Measurements from ENCODE around the gene TMX3.

The TMX3 gene

GRCh38 chr18:68714712-68715496 lies at the start of gene TMX3:
TMX3 (minus strand) TSS chr18:68715108; CDS start chr18:68714981, 127 bp downstream.
- Histone ChIP-seq H3K36me3 (ENCODE audit: control insufficient read depth, insufficient read depth, low read length) (peaks cover 32% of the 10 kb centered on the region), H3K9ac (ENCODE audit: low read depth, low read length) (peak within 1 kb of the TSS; percentile 68), H3K27me3 (ENCODE audit: control insufficient read depth, insufficient read depth, low read length) (no peaks in the 10 kb centered on the region), H3K27ac (ENCODE audit: low read depth, low read length) (peak within 1 kb of the TSS; percentile 82), H3K9me3 (ENCODE audit: control insufficient read depth, insufficient read depth, low read length) (no peaks in the 10 kb centered on the region), H3K4me3 (ENCODE audit: low read depth, low read length) (peak within 1 kb of the TSS; percentile 81), H3K4me1 (ENCODE audit: control insufficient read depth, insufficient read depth, low read length) (peaks cover 3% of the 10 kb centered on the region; the same call in 1 of the 2 replicates)

GRCh38 chr18:68764016-68764415 lies 49.1 kb upstream of the TMX3 start:
- Histone ChIP-seq H3K9ac (ENCODE audit: low read depth, low read length) (no peak overlapping the region), H3K27ac (ENCODE audit: low read depth, low read length) (no peak overlapping the region), H3K27me3 (ENCODE audit: control insufficient read depth, insufficient read depth, low read length) (no peaks in the 10 kb centered on the region), H3K4me1 (ENCODE audit: control insufficient read depth, insufficient read depth, low read length) (no peaks in the 10 kb centered on the region), H3K9me3 (ENCODE audit: control insufficient read depth, insufficient read depth, low read length) (peaks cover 3% of the 10 kb centered on the region; the same call in 1 of the 2 replicates), H3K36me3 (ENCODE audit: control insufficient read depth, insufficient read depth, low read length) (no peaks in the 10 kb centered on the region), H3K4me3 (ENCODE audit: low read depth, low read length) (no peak overlapping the region)

GRCh38 chr18:68763083-68763482 lies 48.2 kb upstream of the TMX3 start:
- H3K9me3 ChIP-seq (ENCODE audit: control insufficient read depth, insufficient read depth, low read length), result peaks cover 3% of the 10 kb centered on the region; the same call in 1 of the 2 replicates
- no peaks in the 10 kb centered on the region for H3K4me1 ChIP-seq (ENCODE audit: control insufficient read depth, insufficient read depth, low read length)
- H3K27me3 ChIP-seq (ENCODE audit: control insufficient read depth, insufficient read depth, low read length), result no peaks in the 10 kb centered on the region
- H3K36me3 ChIP-seq (ENCODE audit: control insufficient read depth, insufficient read depth, low read length), result no peaks in the 10 kb centered on the region
- no peak overlapping the region for H3K9ac ChIP-seq (ENCODE audit: low read depth, low read length)
- H3K4me3 ChIP-seq (ENCODE audit: low read depth, low read length), result no peak overlapping the region
- no peak overlapping the region for H3K27ac ChIP-seq (ENCODE audit: low read depth, low read length)

GRCh38 chr18:68759308-68759707 lies 44.4 kb upstream of the TMX3 start:
- Histone ChIP-seq H3K36me3 (ENCODE audit: control insufficient read depth, insufficient read depth, low read length) (no peaks in the 10 kb centered on the region), H3K9ac (ENCODE audit: low read depth, low read length) (no peak overlapping the region), H3K9me3 (ENCODE audit: control insufficient read depth, insufficient read depth, low read length) (peaks cover 3% of the 10 kb centered on the region; the same call in 1 of the 2 replicates), H3K27ac (ENCODE audit: low read depth, low read length) (no peak overlapping the region), H3K4me1 (ENCODE audit: control insufficient read depth, insufficient read depth, low read length) (no peaks in the 10 kb centered on the region), H3K4me3 (ENCODE audit: low read depth, low read length) (no peak overlapping the region), H3K27me3 (ENCODE audit: control insufficient read depth, insufficient read depth, low read length) (no peaks in the 10 kb centered on the region)

- H3K4me3 ChIP-seq (ENCODE audit: low read depth, low read length), result no peak overlapping the region
- H3K9me3 ChIP-seq (ENCODE audit: control insufficient read depth, insufficient read depth, low read length), result peaks cover 3% of the 10 kb centered on the region; the same call in 1 of the 2 replicates
- H3K9ac ChIP-seq (ENCODE audit: low read depth, low read length), result no peak overlapping the region
- H3K27me3 ChIP-seq (ENCODE audit: control insufficient read depth, insufficient read depth, low read length), result no peaks in the 10 kb centered on the region
- no peak overlapping the region for H3K27ac ChIP-seq (ENCODE audit: low read depth, low read length)
- no peaks in the 10 kb centered on the region for H3K4me1 ChIP-seq (ENCODE audit: control insufficient read depth, insufficient read depth, low read length)
- no peaks in the 10 kb centered on the region for H3K36me3 ChIP-seq (ENCODE audit: control insufficient read depth, insufficient read depth, low read length)
Observed at GRCh38 chr18:68757126-68757525, 42.2 kb upstream of the TMX3 start.

GRCh38 chr18:68742206-68742605 lies 27.3 kb upstream of the TMX3 start:
- no peaks in the 10 kb centered on the region for H3K27me3 ChIP-seq (ENCODE audit: control insufficient read depth, insufficient read depth, low read length)
- H3K9me3 ChIP-seq (ENCODE audit: control insufficient read depth, insufficient read depth, low read length), result no peaks in the 10 kb centered on the region
- H3K9ac ChIP-seq (ENCODE audit: low read depth, low read length), result no peak overlapping the region
- no peaks in the 10 kb centered on the region for H3K4me1 ChIP-seq (ENCODE audit: control insufficient read depth, insufficient read depth, low read length)
- H3K4me3 ChIP-seq (ENCODE audit: low read depth, low read length), result no peak overlapping the region
- H3K36me3 ChIP-seq (ENCODE audit: control insufficient read depth, insufficient read depth, low read length), result no peaks in the 10 kb centered on the region
- H3K27ac ChIP-seq (ENCODE audit: low read depth, low read length), result no peak overlapping the region

GRCh38 chr18:68740966-68741365 lies 26.1 kb upstream of the TMX3 start:
- no peaks in the 10 kb centered on the region for H3K4me1 ChIP-seq (ENCODE audit: control insufficient read depth, insufficient read depth, low read length)
- no peaks in the 10 kb centered on the region for H3K27me3 ChIP-seq (ENCODE audit: control insufficient read depth, insufficient read depth, low read length)
- H3K4me3 ChIP-seq (ENCODE audit: low read depth, low read length), result no peak overlapping the region
- H3K9me3 ChIP-seq (ENCODE audit: control insufficient read depth, insufficient read depth, low read length), result no peaks in the 10 kb centered on the region
- no peak overlapping the region for H3K27ac ChIP-seq (ENCODE audit: low read depth, low read length)
- H3K36me3 ChIP-seq (ENCODE audit: control insufficient read depth, insufficient read depth, low read length), result no peaks in the 10 kb centered on the region
- H3K9ac ChIP-seq (ENCODE audit: low read depth, low read length), result no peak overlapping the region

- no peak overlapping the region for H3K9ac ChIP-seq (ENCODE audit: low read depth, low read length)
- H3K36me3 ChIP-seq (ENCODE audit: control insufficient read depth, insufficient read depth, low read length), result no peaks in the 10 kb centered on the region
- no peaks in the 10 kb centered on the region for H3K27me3 ChIP-seq (ENCODE audit: control insufficient read depth, insufficient read depth, low read length)
- H3K4me3 ChIP-seq (ENCODE audit: low read depth, low read length), result no peak overlapping the region
- H3K9me3 ChIP-seq (ENCODE audit: control insufficient read depth, insufficient read depth, low read length), result no peaks in the 10 kb centered on the region
- no peaks in the 10 kb centered on the region for H3K4me1 ChIP-seq (ENCODE audit: control insufficient read depth, insufficient read depth, low read length)
- no peak overlapping the region for H3K27ac ChIP-seq (ENCODE audit: low read depth, low read length)
Observed at GRCh38 chr18:68739462-68739861, 24.6 kb upstream of the TMX3 start.

- Histone ChIP-seq H3K27ac (ENCODE audit: low read depth, low read length) (no peak overlapping the region), H3K27me3 (ENCODE audit: control insufficient read depth, insufficient read depth, low read length) (no peaks in the 10 kb centered on the region), H3K4me3 (ENCODE audit: low read depth, low read length) (no peak overlapping the region), H3K4me1 (ENCODE audit: control insufficient read depth, insufficient read depth, low read length) (no peaks in the 10 kb centered on the region; the same call in 1 of the 2 replicates), H3K9me3 (ENCODE audit: control insufficient read depth, insufficient read depth, low read length) (no peaks in the 10 kb centered on the region), H3K36me3 (ENCODE audit: control insufficient read depth, insufficient read depth, low read length) (no peaks in the 10 kb centered on the region), H3K9ac (ENCODE audit: low read depth, low read length) (no peak overlapping the region)
Observed at GRCh38 chr18:68738564-68738963, 23.7 kb upstream of the TMX3 start.

- no peak overlapping the region for H3K4me3 ChIP-seq (ENCODE audit: low read depth, low read length)
Observed at GRCh38 chr18:68735483-68736343, 20.8 kb upstream of the TMX3 start.

GRCh38 chr18:68734308-68734707 lies 19.4 kb upstream of the TMX3 start:
- no peaks in the 10 kb centered on the region; the same call in 1 of the 2 replicates for H3K4me1 ChIP-seq (ENCODE audit: control insufficient read depth, insufficient read depth, low read length)
- no peaks in the 10 kb centered on the region for H3K36me3 ChIP-seq (ENCODE audit: control insufficient read depth, insufficient read depth, low read length)
- no peaks in the 10 kb centered on the region for H3K9me3 ChIP-seq (ENCODE audit: control insufficient read depth, insufficient read depth, low read length)
- no peak overlapping the region for H3K4me3 ChIP-seq (ENCODE audit: low read depth, low read length)
- no peak overlapping the region for H3K27ac ChIP-seq (ENCODE audit: low read depth, low read length)
- H3K27me3 ChIP-seq (ENCODE audit: control insufficient read depth, insufficient read depth, low read length), result no peaks in the 10 kb centered on the region
- H3K9ac ChIP-seq (ENCODE audit: low read depth, low read length), result no peak overlapping the region

More at GRCh38 chr18:68735483-68736343, 20.8 kb upstream of the TMX3 start:
- Histone ChIP-seq H3K36me3 (ENCODE audit: control insufficient read depth, insufficient read depth, low read length) (no peaks in the 10 kb centered on the region), H3K9me3 (ENCODE audit: control insufficient read depth, insufficient read depth, low read length) (no peaks in the 10 kb centered on the region), H3K4me1 (ENCODE audit: control insufficient read depth, insufficient read depth, low read length) (no peaks in the 10 kb centered on the region; the same call in 1 of the 2 replicates), H3K9ac (ENCODE audit: low read depth, low read length) (no peak overlapping the region), H3K27me3 (ENCODE audit: control insufficient read depth, insufficient read depth, low read length) (no peaks in the 10 kb centered on the region), H3K27ac (ENCODE audit: low read depth, low read length) (no peak overlapping the region)

All from HUES48 (cell line).